LNCaP clone FGC (cell line): ENCODE results near the gene OLFM1.

Source experiments
- DNase-seq: peaks from one replicate; pipeline ENCODE4 v3.0.0-alpha.2; 2011; ENCODE audit warnings: low read depth
- H3K4me3 ChIP-seq: 2 replicates; pipeline ENCODE4 v1.5.1; 2011; ENCODE audit warnings: mild to moderate bottlenecking, low read depth, low read length, control low read depth
- CTCF ChIP-seq: IDR thresholded peaks from 2 replicates; pipeline ENCODE4 v1.5.1; 2012; ENCODE audit warnings: mild to moderate bottlenecking; ENCODE audit not compliant: control insufficient read depth, insufficient read depth; ENCODE audit errors: extremely low read depth

The OLFM1 gene

GRCh38 chr9:135043345-135043744, 44.1 kb upstream of the OLFM1 start:
- DNase-seq: no peak
- no peak for TF ChIP-seq CTCF
- no peak overlapping the region for H3K4me3 ChIP-seq

GRCh38 chr9:135045264-135045927, 42.1 kb upstream of the OLFM1 start:
- TF ChIP-seq CTCF: no peak
- no peak for DNase-seq
- no peak overlapping the region for H3K4me3 ChIP-seq

GRCh38 chr9:135045928-135046738, 41.3 kb upstream of the OLFM1 start:
- no peak for DNase-seq
- no peak for TF ChIP-seq CTCF
- no peak overlapping the region for H3K4me3 ChIP-seq

GRCh38 chr9:135046739-135047350, 40.6 kb upstream of the OLFM1 start:
- no peak overlapping the region for H3K4me3 ChIP-seq
- DNase-seq: no peak
- no peak for TF ChIP-seq CTCF

GRCh38 chr9:135047521-135047920, 39.9 kb upstream of the OLFM1 start:
- H3K4me3 ChIP-seq: no peak overlapping the region
- TF ChIP-seq CTCF: no peak
- DNase-seq: no peak

GRCh38 chr9:135048046-135048757, 39.3 kb upstream of the OLFM1 start:
- no peak for DNase-seq
- TF ChIP-seq CTCF: no peak
- H3K4me3 ChIP-seq: no peak overlapping the region
